NCI-H2227 (cell line): ENCODE results near the gene SEPTIN2.
"Not testable (repeated sequence)": the region's sequence is repeated elsewhere in the genome, so short reads cannot be mapped to it uniquely, and the experiment has no call there.

Source experiments
- DNase-seq: peaks from one replicate; lab custom pipeline; 2025; ENCODE audit not compliant: unreplicated experiment; lab: John Stamatoyannopoulos, UW

Gene SEPTIN2

GRCh38 chr2:241315879-241316631 lies at the start of gene SEPTIN2:
Gene SEPTIN2, plus strand, starts transcription at chr2:241315925. Its CDS starts 8,308 bp downstream, at chr2:241324233.
- peak; percentile 85 for DNase-seq

GRCh38 chr2:241267249-241268067 lies 48.3 kb upstream of the SEPTIN2 start:
- DNase-seq, result no peak

- no peak for DNase-seq
These were observed 47.4 kb upstream of the SEPTIN2 start for GRCh38 chr2:241268306-241268705.

- no peak for DNase-seq
These were observed 46.8 kb upstream of the SEPTIN2 start for GRCh38 chr2:241268716-241269445.

- no peak for DNase-seq
These were observed 45.8 kb upstream of the SEPTIN2 start for GRCh38 chr2:241269707-241270520.

GRCh38 chr2:241270531-241270930 lies 45.2 kb upstream of the SEPTIN2 start:
- no peak for DNase-seq

- peak; percentile 59 for DNase-seq
These were observed 43.9 kb upstream of the SEPTIN2 start for GRCh38 chr2:241271706-241272302.

- peak; percentile 68 for DNase-seq
These were observed 43.2 kb upstream of the SEPTIN2 start for GRCh38 chr2:241272303-241273209.

- peak; percentile 38 for DNase-seq
These were observed 42.3 kb upstream of the SEPTIN2 start for GRCh38 chr2:241273210-241274020.

- no peak for DNase-seq
These were observed 41.6 kb upstream of the SEPTIN2 start for GRCh38 chr2:241274127-241274526.

GRCh38 chr2:241275504-241275903 lies 40.2 kb upstream of the SEPTIN2 start:
- no peak for DNase-seq

- no peak for DNase-seq
These were observed 39.8 kb upstream of the SEPTIN2 start for GRCh38 chr2:241275910-241276309.

GRCh38 chr2:241278306-241278705 lies 37.4 kb upstream of the SEPTIN2 start:
- DNase-seq, result not testable (repeated sequence)

- no peak for DNase-seq
These were observed 36.3 kb upstream of the SEPTIN2 start for GRCh38 chr2:241279413-241279812.

- no peak for DNase-seq
These were observed 35.9 kb upstream of the SEPTIN2 start for GRCh38 chr2:241279828-241280227.

GRCh38 chr2:241280291-241280690 lies 35.4 kb upstream of the SEPTIN2 start:
- no peak for DNase-seq

GRCh38 chr2:241282555-241282954 lies 33.2 kb upstream of the SEPTIN2 start:
- no peak for DNase-seq

GRCh38 chr2:241285596-241285995 lies 30.1 kb upstream of the SEPTIN2 start:
- DNase-seq, result no peak
